Measurements from ENCODE around the gene CREBRF.
"Not testable (repeated sequence)": the region's sequence is repeated elsewhere in the genome, so short reads cannot be mapped to it uniquely, and the experiment has no call there.

Gene CREBRF

GRCh38 chr5:173154619-173155018 lies 98.5 kb downstream of the CREBRF start:
- DNase-seq (ENCODE audit: low read depth in 3 of 3) = not testable (repeated sequence)

- no peak for DNase-seq (ENCODE audit: low read depth in 3 of 3)
These were observed 99.8 kb downstream of the CREBRF start for GRCh38 chr5:173155912-173156311.

GRCh38 chr5:173158366-173158765 lies 102.2 kb downstream of the CREBRF start:
- DNase-seq (ENCODE audit: low read depth in 3 of 3) = no peak

- no peak for DNase-seq (ENCODE audit: low read depth in 3 of 3)
These were observed 103.1 kb downstream of the CREBRF start for GRCh38 chr5:173159256-173159655.

- DNase-seq (ENCODE audit: low read depth in 3 of 3) = no peak
These were observed 105.0 kb downstream of the CREBRF start for GRCh38 chr5:173161148-173161547.

GRCh38 chr5:173163219-173163618 lies 107.1 kb downstream of the CREBRF start:
- no peak for DNase-seq (ENCODE audit: low read depth in 3 of 3)

GRCh38 chr5:173165177-173166016 lies 109.2 kb downstream of the CREBRF start:
- no peak for DNase-seq (ENCODE audit: low read depth in 3 of 3)

GRCh38 chr5:173172166-173172565 lies 116.0 kb downstream of the CREBRF start:
- DNase-seq (ENCODE audit: low read depth in 3 of 3) = no peak

GRCh38 chr5:173175523-173175922 lies 119.4 kb downstream of the CREBRF start:
- DNase-seq (ENCODE audit: low read depth in 3 of 3) = no peak

- DNase-seq (ENCODE audit: low read depth in 3 of 3) = no peak
These were observed 122.3 kb downstream of the CREBRF start for GRCh38 chr5:173178369-173178910.

GRCh38 chr5:173180331-173180730 lies 124.2 kb downstream of the CREBRF start:
- DNase-seq (ENCODE audit: low read depth in 3 of 3) = no peak

GRCh38 chr5:173187054-173187743 lies 131.0 kb downstream of the CREBRF start:
- no peak for DNase-seq (ENCODE audit: low read depth in 3 of 3)

GRCh38 chr5:173188280-173188679 lies 132.1 kb downstream of the CREBRF start:
- DNase-seq (ENCODE audit: low read depth in 3 of 3) = no peak
